22Rv1 (cell line): ENCODE measurements around the gene PRIMA1.

Experiments
- ZFX ChIP-seq: fragments of 450-650 bp; IDR thresholded peaks from 2 replicates; pipeline ENCODE4 v1.6.1; 2017; ENCODE audit warnings: antibody characterized with exemption, borderline replicate concordance
- TF ChIP-seq, protein P1 (sequence below): fragments of 450-650 bp; IDR thresholded peaks from 2 replicates; pipeline ENCODE4 v1.5.1; 2017; ENCODE audit warnings: mild to moderate bottlenecking

DNA sequence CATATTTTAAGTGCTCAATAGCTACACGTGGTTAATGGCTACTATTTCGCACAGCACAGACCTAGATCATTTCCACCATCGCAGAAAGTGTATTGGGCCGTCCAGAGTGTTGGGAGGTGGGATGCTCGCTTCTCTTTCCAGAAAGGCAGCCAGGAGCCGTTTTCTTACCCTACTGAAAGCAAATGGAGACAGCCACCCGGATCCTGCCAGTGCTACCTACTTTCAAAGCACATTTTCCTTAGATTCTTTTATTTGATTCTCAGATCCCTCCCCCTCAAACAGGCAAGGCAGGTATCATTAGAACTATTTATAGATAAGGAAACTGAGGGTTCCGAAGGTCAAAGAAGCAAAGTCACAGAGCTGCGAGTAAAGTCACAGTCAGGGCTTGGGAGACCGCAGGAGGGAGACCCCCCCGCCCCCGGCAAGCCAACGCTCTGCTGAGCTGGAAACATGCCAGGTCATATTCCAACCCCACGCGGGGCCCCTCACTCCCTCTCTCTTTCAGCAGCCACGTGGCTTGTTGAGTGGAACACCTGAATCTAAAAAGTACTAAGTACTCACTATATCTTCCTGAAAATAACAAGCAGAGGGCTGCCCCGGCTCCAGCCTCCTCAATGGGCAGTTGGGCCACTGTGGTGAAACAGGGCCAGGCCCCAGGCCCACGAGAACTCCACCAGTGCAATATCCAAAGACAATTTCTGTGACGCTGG, 36.2 kb downstream of the PRIMA1 start:
- TF ChIP-seq, protein P1, sequence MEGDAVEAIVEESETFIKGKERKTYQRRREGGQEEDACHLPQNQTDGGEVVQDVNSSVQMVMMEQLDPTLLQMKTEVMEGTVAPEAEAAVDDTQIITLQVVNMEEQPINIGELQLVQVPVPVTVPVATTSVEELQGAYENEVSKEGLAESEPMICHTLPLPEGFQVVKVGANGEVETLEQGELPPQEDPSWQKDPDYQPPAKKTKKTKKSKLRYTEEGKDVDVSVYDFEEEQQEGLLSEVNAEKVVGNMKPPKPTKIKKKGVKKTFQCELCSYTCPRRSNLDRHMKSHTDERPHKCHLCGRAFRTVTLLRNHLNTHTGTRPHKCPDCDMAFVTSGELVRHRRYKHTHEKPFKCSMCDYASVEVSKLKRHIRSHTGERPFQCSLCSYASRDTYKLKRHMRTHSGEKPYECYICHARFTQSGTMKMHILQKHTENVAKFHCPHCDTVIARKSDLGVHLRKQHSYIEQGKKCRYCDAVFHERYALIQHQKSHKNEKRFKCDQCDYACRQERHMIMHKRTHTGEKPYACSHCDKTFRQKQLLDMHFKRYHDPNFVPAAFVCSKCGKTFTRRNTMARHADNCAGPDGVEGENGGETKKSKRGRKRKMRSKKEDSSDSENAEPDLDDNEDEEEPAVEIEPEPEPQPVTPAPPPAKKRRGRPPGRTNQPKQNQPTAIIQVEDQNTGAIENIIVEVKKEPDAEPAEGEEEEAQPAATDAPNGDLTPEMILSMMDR = no peak
- no peak for TF ChIP-seq ZFX
